ENCODE measurements around the gene TEC. TPM values are rescaled to one million over a fixed set of nuclear protein-coding genes. Genes with fewer than 3 reads are reported as not detected.

TEC gene
- polyA plus RNA-seq, 3 donors from 2014 or later = 2.2 to 4.8 (median 2.9) TPM

GRCh38 chr4:48124870-48125269, 144.8 kb downstream of the TEC start:
- H3K4me3 Mint-ChIP-seq = peak overlapping the region; percentile 59 to 87 (median 82)
- H3K27ac Mint-ChIP-seq = peak overlapping the region; percentile 77 to 98 (median 96)
- H3K4me1 Mint-ChIP-seq = peaks cover 3 to 70% of the 10 kb centered on the region in 2 donors
- peaks cover 3 to 19% (median 8%) of the 10 kb centered on the region in 3 donors for H3K36me3 Mint-ChIP-seq
- peaks cover 2 to 10% (median 5%) of the 10 kb centered on the region in 3 donors for H3K27me3 Mint-ChIP-seq (ENCODE audit: low read depth in 3 of 3)
- no peaks in the 10 kb centered on the region for H3K9me3 Mint-ChIP-seq
- no peak for DNase-seq

- H3K4me1 Mint-ChIP-seq = peaks cover 24 to 70% of the 10 kb centered on the region in 2 donors
- peaks cover 5 to 17% (median 9%) of the 10 kb centered on the region in 3 donors for H3K36me3 Mint-ChIP-seq
- H3K4me3 Mint-ChIP-seq = no peak overlapping the region
- H3K27me3 Mint-ChIP-seq (ENCODE audit: low read depth in 3 of 3) = peaks cover 0 to 3% (median 2%) of the 10 kb centered on the region in 3 donors
- no peaks in the 10 kb centered on the region for H3K9me3 Mint-ChIP-seq
- no peak for DNase-seq
- peak overlapping the region in 2 of 6 donors; percentile 77 to 97 for H3K27ac Mint-ChIP-seq
These were observed 146.9 kb downstream of the TEC start for GRCh38 chr4:48122756-48123155.

GRCh38 chr4:48121180-48121579, 148.5 kb downstream of the TEC start:
- Mint-ChIP-seq H3K9me3 (no peaks in the 10 kb centered on the region), H3K27me3 (ENCODE audit: low read depth in 3 of 3) (peaks cover 0 to 2% (median 2%) of the 10 kb centered on the region in 3 donors), H3K27ac (no peak overlapping the region), H3K4me3 (no peak overlapping the region), H3K36me3 (peaks cover 5 to 17% (median 9%) of the 10 kb centered on the region in 3 donors), H3K4me1 (peaks cover 40 to 70% of the 10 kb centered on the region in 2 donors)
- DNase-seq = no peak

- H3K4me1 Mint-ChIP-seq = peaks cover 50 to 69% of the 10 kb centered on the region in 2 donors
- no peak for DNase-seq
These were observed 149.5 kb downstream of the TEC start for GRCh38 chr4:48120132-48120531.

GRCh38 chr4:48119646-48120045, 150.0 kb downstream of the TEC start:
- peaks cover 5 to 17% (median 9%) of the 10 kb centered on the region in 3 donors for H3K36me3 Mint-ChIP-seq
- DNase-seq = no peak
- H3K9me3 Mint-ChIP-seq = no peaks in the 10 kb centered on the region
- H3K27me3 Mint-ChIP-seq (ENCODE audit: low read depth in 3 of 3) = peaks cover 0 to 2% (median 0%) of the 10 kb centered on the region in 3 donors
- peak overlapping the region; percentile 38 to 84 (median 76) for H3K27ac Mint-ChIP-seq
- peak overlapping the region in 4 of 5 donors; percentile 19 to 55 (median 30) for H3K4me3 Mint-ChIP-seq
- peaks cover 55 to 67% of the 10 kb centered on the region in 2 donors for H3K4me1 Mint-ChIP-seq

More at GRCh38 chr4:48120132-48120531, 149.5 kb downstream of the TEC start:
- no peaks in the 10 kb centered on the region for H3K9me3 Mint-ChIP-seq
- no peak overlapping the region for H3K4me3 Mint-ChIP-seq
- peaks cover 0 to 2% (median 0%) of the 10 kb centered on the region in 3 donors for H3K27me3 Mint-ChIP-seq (ENCODE audit: low read depth in 3 of 3)
- peaks cover 5 to 17% (median 9%) of the 10 kb centered on the region in 3 donors for H3K36me3 Mint-ChIP-seq
- H3K27ac Mint-ChIP-seq = peak overlapping the region in 1 of 6 donors; percentile 47

- H3K27me3 Mint-ChIP-seq (ENCODE audit: low read depth in 3 of 3) = peaks cover 0 to 2% (median 0%) of the 10 kb centered on the region in 3 donors
- H3K36me3 Mint-ChIP-seq = peaks cover 19 to 31% (median 21%) of the 10 kb centered on the region in 3 donors
- no peaks in the 10 kb centered on the region for H3K9me3 Mint-ChIP-seq
- peaks cover 61 to 70% of the 10 kb centered on the region in 2 donors for H3K4me1 Mint-ChIP-seq
- H3K4me3 Mint-ChIP-seq = peak overlapping the region; percentile 30 to 63 (median 40)
- DNase-seq = no peak
- peak overlapping the region; percentile 78 to 95 (median 84) for H3K27ac Mint-ChIP-seq
These were observed 151.6 kb downstream of the TEC start for GRCh38 chr4:48118081-48118480.

GRCh38 chr4:48116582-48116981, 153.1 kb downstream of the TEC start:
- H3K4me3 Mint-ChIP-seq = peak overlapping the region; percentile 26 to 63 (median 59)
- peaks cover 31 to 46% (median 35%) of the 10 kb centered on the region in 3 donors for H3K36me3 Mint-ChIP-seq
- H3K4me1 Mint-ChIP-seq = peaks cover 74 to 85% of the 10 kb centered on the region in 2 donors
- no peaks in the 10 kb centered on the region for H3K9me3 Mint-ChIP-seq
- peak overlapping the region; percentile 78 to 95 (median 88) for H3K27ac Mint-ChIP-seq
- H3K27me3 Mint-ChIP-seq (ENCODE audit: low read depth in 3 of 3) = peaks cover 0 to 3% (median 2%) of the 10 kb centered on the region in 3 donors
- DNase-seq = no peak

GRCh38 chr4:48114412-48114811, 155.2 kb downstream of the TEC start:
- Mint-ChIP-seq H3K27me3 (ENCODE audit: low read depth in 3 of 3) (peaks cover 0 to 3% (median 2%) of the 10 kb centered on the region in 3 donors), H3K4me1 (peaks cover 89 to 99% of the 10 kb centered on the region in 2 donors), H3K9me3 (no peaks in the 10 kb centered on the region), H3K36me3 (peaks cover 42 to 61% (median 43%) of the 10 kb centered on the region in 3 donors), H3K27ac (peak overlapping the region; percentile 93 to 97 (median 95)), H3K4me3 (peak overlapping the region; percentile 97 to 99 (median 99))
- DNase-seq = peak; percentile 62 to 67 (median 64)

GRCh38 chr4:48112017-48112667, 157.5 kb downstream of the TEC start:
- H3K27me3 Mint-ChIP-seq (ENCODE audit: low read depth in 3 of 3) = peaks cover 0 to 4% (median 0%) of the 10 kb centered on the region in 3 donors
- no peaks in the 10 kb centered on the region for H3K9me3 Mint-ChIP-seq
- DNase-seq = peak; percentile 46 to 53 (median 52)
- peak overlapping the region; percentile 93 to 97 (median 95) for H3K27ac Mint-ChIP-seq
- H3K36me3 Mint-ChIP-seq = peaks cover 40 to 71% (median 52%) of the 10 kb centered on the region in 3 donors
- H3K4me1 Mint-ChIP-seq = peaks cover 81 to 98% of the 10 kb centered on the region in 2 donors
- H3K4me3 Mint-ChIP-seq = peak overlapping the region; percentile 97 to 99 (median 99)

GRCh38 chr4:48110452-48110978, 159.1 kb downstream of the TEC start:
- peaks cover 76 to 98% of the 10 kb centered on the region in 2 donors for H3K4me1 Mint-ChIP-seq

GRCh38 chr4:48109413-48110263, 160.0 kb downstream of the TEC start:
- Mint-ChIP-seq H3K4me1 (peaks cover 74 to 95% of the 10 kb centered on the region in 2 donors), H3K27me3 (ENCODE audit: low read depth in 3 of 3) (peaks cover 0 to 4% (median 0%) of the 10 kb centered on the region in 3 donors), H3K4me3 (peak overlapping the region; percentile 78 to 99 (median 98)), H3K9me3 (no peaks in the 10 kb centered on the region), H3K27ac (peak overlapping the region; percentile 70 to 97 (median 84)), H3K36me3 (peaks cover 45 to 75% (median 55%) of the 10 kb centered on the region in 3 donors)
- DNase-seq = peak; percentile 46 to 55 (median 54)

More at GRCh38 chr4:48110452-48110978, 159.1 kb downstream of the TEC start:
- H3K27me3 Mint-ChIP-seq (ENCODE audit: low read depth in 3 of 3) = peaks cover 0 to 4% (median 0%) of the 10 kb centered on the region in 3 donors
- H3K27ac Mint-ChIP-seq = peak overlapping the region; percentile 63 to 97 (median 92)
- H3K36me3 Mint-ChIP-seq = peaks cover 45 to 71% (median 52%) of the 10 kb centered on the region in 3 donors
- DNase-seq = no peak
- H3K9me3 Mint-ChIP-seq = no peaks in the 10 kb centered on the region
- peak overlapping the region; percentile 78 to 99 (median 98) for H3K4me3 Mint-ChIP-seq

GRCh38 chr4:48108309-48109073, 161.1 kb downstream of the TEC start:
- peak overlapping the region; percentile 34 to 97 (median 72) for H3K27ac Mint-ChIP-seq
- peaks cover 73 to 89% of the 10 kb centered on the region in 2 donors for H3K4me1 Mint-ChIP-seq

More at GRCh38 chr4:48108309-48109073, 161.1 kb downstream of the TEC start:
- Mint-ChIP-seq H3K36me3 (peaks cover 40 to 70% (median 49%) of the 10 kb centered on the region in 3 donors), H3K4me3 (peak overlapping the region; percentile 27 to 98 (median 53)), H3K27me3 (ENCODE audit: low read depth in 3 of 3) (peaks cover 0 to 4% (median 0%) of the 10 kb centered on the region in 3 donors), H3K9me3 (no peaks in the 10 kb centered on the region)
- no peak for DNase-seq

Data from immature natural killer cell (primary cell).